Natural killer cell treated with Interleukin-12 subunit alpha and Interleukin-12 subunit beta and Interleukin-15 and Interleukin-18, amount 100 ng/mL, for 72 hours (primary cell): ENCODE data around the gene PPIE. TPM values are rescaled to one million over a fixed set of nuclear protein-coding genes. Genes with fewer than 3 reads are reported as not detected.
A peak's percentile ranks its signal among the peaks of the same experiment; 100 is the strongest.
"Not testable (repeated sequence)": the region's sequence is repeated elsewhere in the genome, so short reads cannot be mapped to it uniquely, and the experiment has no call there.

Experiments
- ATAC-seq, 2 donors: fragments of 150-1000 bp; cut with Tn5 transposase in 1 of 2; sonication (Bioruptor Pico), chemical (Tn5 transposase) in 1 of 2; 2 replicates each; pipeline ENCODE4 v1.10.0; 2021
- DNase-seq: peaks from one replicate; pipeline ENCODE4 v3.0.0; 2022; ENCODE audit warnings: low spot score
- H3K27ac Mint-ChIP-seq, 2 donors: 1 replicate in 1 of 2; 2 replicates in 1 of 2; pipeline ENCODE4 v1.8.0; 2022; ENCODE audit warnings: mixed read lengths in 2 of 2, mild to moderate bottlenecking in 1 of 2, moderate library complexity in 1 of 2
- H3K27me3 Mint-ChIP-seq, 2 donors: 1 replicate in 1 of 2; 2 replicates in 1 of 2; pipeline ENCODE4 v1.8.0; 2022; ENCODE audit warnings: mixed read lengths in 2 of 2
- H3K36me3 Mint-ChIP-seq: one replicate; pipeline ENCODE4 v1.8.0; 2022; ENCODE audit warnings: mixed read lengths
- H3K4me1 Mint-ChIP-seq, 2 donors: 1 replicate in 1 of 2; 2 replicates in 1 of 2; pipeline ENCODE4 v1.8.0; 2022; ENCODE audit warnings: low read depth in 2 of 2, mixed read lengths in 2 of 2, mild to moderate bottlenecking in 1 of 2
- H3K4me3 Mint-ChIP-seq: one replicate; pipeline ENCODE4 v1.8.0; 2022; ENCODE audit warnings: mixed read lengths
- H3K9me3 Mint-ChIP-seq: 2 replicates; pipeline ENCODE4 v1.8.0; 2022; ENCODE audit warnings: mixed read lengths
- total RNA-seq, 2 donors: library from RNA; stranded (reverse); gene quantifications; one replicate each; pipeline ENCODE4 v1.2.3, GENCODE V29; 2022

PPIE gene
- total RNA-seq, 2 donors from 2014 or later = 60.0 to 61.2 TPM

DNA sequence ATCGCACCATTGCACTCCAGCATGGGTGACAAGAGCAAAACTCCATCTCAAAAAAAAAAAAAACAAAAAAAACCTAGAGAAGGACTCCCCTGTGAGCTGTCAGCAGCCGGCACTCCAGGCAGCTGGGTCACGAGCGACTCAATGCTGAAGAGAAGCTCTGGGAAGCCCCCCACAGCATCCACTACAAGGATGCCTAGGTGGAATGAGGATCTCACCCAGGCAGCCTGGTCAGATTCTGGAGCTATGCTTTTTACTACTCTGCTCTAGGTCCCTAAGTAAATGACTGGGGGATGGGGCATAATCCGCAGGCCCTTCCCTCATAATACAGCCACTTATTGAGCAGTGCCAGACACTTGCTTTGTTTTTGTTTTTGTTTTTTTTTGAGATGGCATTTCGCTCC is 43.4 kb downstream of the PPIE start:
- Mint-ChIP-seq H3K27ac (no peak overlapping the region), H3K27me3 (no peaks in the 10 kb centered on the region), H3K4me1 (no peaks in the 10 kb centered on the region), H3K9me3 (no peaks in the 10 kb centered on the region), H3K36me3 (no peaks in the 10 kb centered on the region), H3K4me3 (no peak overlapping the region)
- ATAC-seq (no peak), DNase-seq (no peak)

DNA sequence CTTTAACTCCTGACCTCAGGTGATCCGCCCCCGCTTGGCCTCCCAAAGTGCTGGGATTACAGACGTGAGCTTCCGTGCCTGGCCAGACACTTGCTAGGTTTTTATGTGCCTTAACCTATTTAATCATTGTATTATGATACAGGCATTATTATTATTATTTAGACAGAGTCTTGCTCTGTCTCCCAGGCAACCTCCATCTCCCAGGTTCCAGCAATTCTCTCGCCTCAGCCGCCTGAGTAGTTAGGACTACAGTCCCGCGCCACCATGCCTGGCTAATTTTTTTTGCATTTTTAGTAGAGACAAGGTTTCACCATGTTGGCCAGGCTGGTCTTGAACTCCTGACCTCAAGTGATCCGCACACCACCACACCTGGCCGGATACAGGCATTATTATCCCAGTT is 44.0 kb downstream of the PPIE start:
- H3K27ac Mint-ChIP-seq, H3K27me3 Mint-ChIP-seq, H3K4me1 Mint-ChIP-seq, ATAC-seq, H3K4me3 Mint-ChIP-seq, H3K36me3 Mint-ChIP-seq, DNase-seq, H3K9me3 Mint-ChIP-seq: not testable (repeated sequence)

DNA sequence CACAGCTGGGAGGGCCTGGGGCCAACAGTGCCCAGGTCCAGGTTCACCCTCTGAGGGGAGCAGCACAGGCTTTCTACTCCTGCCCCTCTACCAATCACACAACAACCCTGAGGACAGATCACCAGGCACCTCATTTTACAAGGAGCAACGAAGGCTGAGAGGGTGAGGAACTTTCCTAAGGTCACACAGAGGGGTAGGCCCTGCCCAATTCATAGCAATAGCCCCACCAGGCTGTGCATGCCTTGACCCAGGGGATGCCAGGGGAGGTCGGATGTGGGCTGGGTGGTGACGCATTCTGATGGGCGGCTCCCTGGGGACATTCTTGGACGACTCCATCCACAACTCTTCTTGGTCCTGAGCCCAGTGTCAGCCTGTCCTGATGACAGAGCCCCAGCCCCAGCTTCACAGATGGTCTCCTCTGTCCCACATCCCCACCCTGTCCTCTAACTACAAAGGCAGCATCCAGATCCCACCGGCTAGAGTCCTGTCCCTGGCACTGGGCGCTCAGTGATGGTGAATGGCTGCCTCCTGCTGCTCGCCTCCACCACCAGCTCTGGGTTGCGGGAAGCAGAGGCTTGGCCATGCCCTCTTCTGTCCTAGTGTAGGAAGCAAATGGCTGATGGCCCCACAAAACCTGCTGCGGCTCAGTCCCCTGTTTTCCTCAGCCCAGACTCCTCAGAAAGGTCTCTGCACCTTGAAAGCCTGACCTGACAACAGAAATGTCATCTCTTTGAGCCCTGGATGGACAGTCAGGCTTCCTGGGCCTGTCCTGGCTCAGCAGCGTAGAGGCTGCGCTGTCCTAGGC is 47.8 kb downstream of the PPIE start:
- H3K4me3 Mint-ChIP-seq = peak overlapping the region; percentile 55

DNA sequence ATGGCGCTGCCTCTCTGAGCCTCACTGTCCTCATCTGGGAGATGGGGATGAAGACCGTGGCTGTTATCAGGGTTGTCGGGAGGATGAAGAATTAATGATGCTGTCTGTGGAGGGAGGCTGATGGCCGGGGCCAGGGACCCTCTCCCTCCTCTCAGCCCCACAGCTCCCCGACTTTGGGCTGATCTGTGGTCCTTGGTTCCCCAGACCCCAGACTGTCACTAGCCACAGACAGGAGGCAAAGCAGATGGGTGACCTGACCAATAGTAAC is 48.4 kb downstream of the PPIE start:
- not testable (repeated sequence) for DNase-seq, H3K27ac Mint-ChIP-seq, ATAC-seq, H3K27me3 Mint-ChIP-seq, H3K9me3 Mint-ChIP-seq, H3K36me3 Mint-ChIP-seq, H3K4me1 Mint-ChIP-seq
- peak overlapping the region; percentile 55 for H3K4me3 Mint-ChIP-seq

More for the DNA sequence above, 47.8 kb downstream of the PPIE start:
- not testable (repeated sequence) for ATAC-seq, DNase-seq, H3K27ac Mint-ChIP-seq, H3K4me1 Mint-ChIP-seq, H3K27me3 Mint-ChIP-seq, H3K36me3 Mint-ChIP-seq, H3K9me3 Mint-ChIP-seq

DNA sequence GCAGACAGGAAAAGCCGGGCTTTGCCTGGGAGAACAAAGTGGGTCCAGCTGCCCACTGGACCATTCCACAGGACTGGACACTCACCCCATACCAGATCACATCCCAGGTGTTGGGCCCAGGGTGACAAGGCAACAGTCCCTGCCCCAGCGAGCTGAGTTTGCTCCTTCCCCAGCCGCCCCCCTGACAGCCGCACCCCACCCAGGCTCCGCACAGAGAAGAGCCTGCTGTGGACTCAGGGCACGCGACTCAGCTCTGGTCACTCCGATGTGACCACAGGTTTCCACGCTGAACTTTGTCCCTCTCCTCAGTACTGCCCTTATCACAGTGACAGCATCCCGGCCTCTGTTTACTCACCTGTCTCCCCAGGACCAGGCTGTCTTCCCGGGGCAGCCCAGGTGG is 48.8 kb downstream of the PPIE start:
- Mint-ChIP-seq H3K27ac (no peak overlapping the region), H3K4me1 (peaks cover 0 to 3% of the 10 kb centered on the region in 2 donors), H3K36me3 (no peaks in the 10 kb centered on the region), H3K27me3 (no peaks in the 10 kb centered on the region), H3K4me3 (peak overlapping the region; percentile 55), H3K9me3 (no peaks in the 10 kb centered on the region)
- DNase-seq = no peak
- ATAC-seq = no peak

GRCh38 chr1:39787964-39788363 is 49.3 kb downstream of the PPIE start:
- peak overlapping the region; percentile 55 for H3K4me3 Mint-ChIP-seq
- not testable (repeated sequence) for H3K27me3 Mint-ChIP-seq, H3K9me3 Mint-ChIP-seq, H3K4me1 Mint-ChIP-seq, H3K36me3 Mint-ChIP-seq, H3K27ac Mint-ChIP-seq, DNase-seq
- ATAC-seq = peak in 1 of 2 donors; percentile 4

GRCh38 chr1:39788426-39788757 is 49.7 kb downstream of the PPIE start:
- ATAC-seq = peak; percentile 44 to 68
- Mint-ChIP-seq H3K27ac (no peak overlapping the region), H3K4me3 (no peak overlapping the region), H3K36me3 (no peaks in the 10 kb centered on the region), H3K27me3 (no peaks in the 10 kb centered on the region), H3K4me1 (peaks cover 0 to 3% of the 10 kb centered on the region in 2 donors), H3K9me3 (no peaks in the 10 kb centered on the region)
- DNase-seq = no peak

DNA sequence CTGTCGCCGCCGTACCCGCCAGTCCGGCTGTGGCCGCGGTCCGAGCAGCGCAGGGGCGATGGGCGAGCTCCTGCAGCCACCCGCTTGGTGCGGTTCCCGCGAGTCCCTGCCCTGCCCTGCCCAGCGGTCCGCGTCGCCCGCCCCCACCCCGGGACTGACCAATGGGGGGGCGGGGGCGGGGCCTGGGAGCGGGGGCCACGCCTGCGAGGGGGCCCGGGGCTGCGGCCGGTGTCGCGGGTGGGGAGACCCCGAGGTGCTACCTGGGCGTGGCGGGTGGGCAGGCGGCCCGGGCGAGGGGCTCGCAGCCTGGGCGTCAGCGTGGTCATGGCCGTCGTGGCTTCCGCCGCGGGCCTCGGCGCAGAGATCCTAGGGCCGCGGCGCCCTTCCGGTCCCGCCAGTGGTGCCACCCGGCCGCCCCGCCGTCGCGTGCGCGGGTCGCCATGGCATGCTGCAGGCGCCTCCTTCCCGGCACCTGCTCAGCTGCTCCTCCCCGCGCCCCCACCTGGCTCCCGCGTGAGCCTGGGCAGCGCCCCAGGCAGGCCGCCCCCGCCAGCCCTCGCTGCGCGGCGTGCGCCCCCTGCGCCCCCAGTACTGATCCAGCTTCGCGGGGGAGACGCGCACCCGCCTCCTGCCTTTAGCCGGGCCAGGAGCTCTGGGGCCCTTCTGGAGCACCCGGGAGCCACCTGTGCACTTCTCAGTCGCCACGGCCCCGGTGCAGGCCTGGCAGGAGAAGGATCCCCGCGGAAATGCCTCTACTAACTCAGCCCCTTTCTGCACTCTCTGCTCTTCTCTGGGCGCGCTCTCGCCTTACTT is 50.3 kb downstream of the PPIE start, which contains the start of gene BMP8B:
BMP8B (minus strand) TSS at position 108 of the 813 bp plus-strand sequence. CDS start 380 bp downstream, outside the sequence.
- Mint-ChIP-seq H3K36me3 (no peaks in the 10 kb centered on the region), H3K9me3 (no peaks in the 10 kb centered on the region), H3K4me3 (peak within 1 kb of the TSS; percentile 81), H3K4me1 (peaks cover 0 to 3% of the 10 kb centered on the region in 2 donors), H3K27ac (no peak within 1 kb of the TSS), H3K27me3 (no peaks in the 10 kb centered on the region)
- peak; percentile 90 to 96 for ATAC-seq
- peak; percentile 77 for DNase-seq

GRCh38 chr1:39789571-39790110 is 51.0 kb downstream of the PPIE start:
- H3K36me3 Mint-ChIP-seq = no peaks in the 10 kb centered on the region
- DNase-seq (no peak), ATAC-seq (no peak)
- H3K4me3 Mint-ChIP-seq = peak overlapping the region; percentile 81
- H3K4me1 Mint-ChIP-seq = peaks cover 0 to 3% of the 10 kb centered on the region in 2 donors
- no peaks in the 10 kb centered on the region for H3K27me3 Mint-ChIP-seq
- H3K27ac Mint-ChIP-seq = no peak overlapping the region
- no peaks in the 10 kb centered on the region for H3K9me3 Mint-ChIP-seq

GRCh38 chr1:39791838-39792237 is 53.2 kb downstream of the PPIE start:
- no peaks in the 10 kb centered on the region for H3K9me3 Mint-ChIP-seq
- H3K36me3 Mint-ChIP-seq = no peaks in the 10 kb centered on the region
- no peak overlapping the region for H3K27ac Mint-ChIP-seq
- H3K27me3 Mint-ChIP-seq = no peaks in the 10 kb centered on the region
- no peak overlapping the region for H3K4me3 Mint-ChIP-seq
- ATAC-seq = no peak
- no peak for DNase-seq
- H3K4me1 Mint-ChIP-seq = peaks cover 0 to 3% of the 10 kb centered on the region in 2 donors

- Mint-ChIP-seq H3K27me3 (no peaks in the 10 kb centered on the region), H3K27ac (no peak overlapping the region), H3K36me3 (no peaks in the 10 kb centered on the region), H3K9me3 (no peaks in the 10 kb centered on the region), H3K4me1 (peaks cover 11 to 13% of the 10 kb centered on the region in 2 donors), H3K4me3 (no peak overlapping the region)
- no peak for ATAC-seq
- no peak for DNase-seq
Observed at GRCh38 chr1:39795651-39796050, 57.0 kb downstream of the PPIE start.

DNA sequence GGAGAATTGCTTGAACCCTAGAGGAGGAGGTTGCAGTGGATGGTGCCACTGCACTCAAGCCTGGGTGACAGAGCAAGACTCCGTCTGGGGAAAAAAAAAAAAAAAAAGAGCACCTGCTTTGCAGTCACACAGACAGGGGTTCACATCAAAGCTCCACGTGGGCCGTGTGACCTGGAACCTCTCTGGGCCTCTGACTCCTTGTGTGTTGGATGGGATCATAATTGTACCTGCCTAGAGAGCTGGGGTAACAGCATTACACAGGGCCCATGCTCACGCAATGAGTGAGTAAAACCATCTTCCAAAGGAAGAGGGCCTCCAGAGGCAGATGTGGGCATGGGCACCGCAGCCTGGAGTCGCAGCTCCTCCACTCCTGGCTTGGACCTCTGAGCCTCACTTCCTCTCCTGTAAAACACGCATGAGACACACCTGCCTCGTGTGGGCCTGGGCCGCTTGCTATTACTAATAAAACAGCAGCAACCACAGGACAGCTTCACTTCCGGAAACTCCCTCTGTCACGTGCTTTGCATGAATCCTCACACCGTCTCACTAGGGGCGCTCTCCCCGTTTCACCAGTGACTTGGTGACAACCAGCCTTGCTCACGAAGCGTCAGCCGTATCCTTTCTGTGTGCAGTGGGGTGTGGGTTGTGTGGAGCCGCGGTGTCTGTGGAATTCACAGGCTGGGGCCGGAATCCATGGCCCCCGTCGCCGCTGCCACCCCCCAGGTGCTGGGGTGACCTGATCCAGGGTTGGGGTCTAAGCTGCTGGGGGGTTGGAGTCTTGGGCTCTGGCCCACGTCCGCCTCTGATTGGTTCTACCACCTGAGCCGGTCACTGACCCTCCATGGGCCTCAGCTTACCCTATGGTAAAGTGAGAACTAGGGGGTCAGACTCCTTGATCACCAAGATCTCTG is 60.4 kb downstream of the PPIE start:
- H3K36me3 Mint-ChIP-seq, H3K9me3 Mint-ChIP-seq, H3K27me3 Mint-ChIP-seq: not testable (repeated sequence)
- peak overlapping the region; percentile 75 for H3K4me3 Mint-ChIP-seq
- peak; percentile 89 for DNase-seq
- peak; percentile 96 to 97 for ATAC-seq
- H3K27ac Mint-ChIP-seq = peak overlapping the region; percentile 76 to 88
- peaks cover 11 to 13% of the 10 kb centered on the region in 2 donors for H3K4me1 Mint-ChIP-seq

DNA sequence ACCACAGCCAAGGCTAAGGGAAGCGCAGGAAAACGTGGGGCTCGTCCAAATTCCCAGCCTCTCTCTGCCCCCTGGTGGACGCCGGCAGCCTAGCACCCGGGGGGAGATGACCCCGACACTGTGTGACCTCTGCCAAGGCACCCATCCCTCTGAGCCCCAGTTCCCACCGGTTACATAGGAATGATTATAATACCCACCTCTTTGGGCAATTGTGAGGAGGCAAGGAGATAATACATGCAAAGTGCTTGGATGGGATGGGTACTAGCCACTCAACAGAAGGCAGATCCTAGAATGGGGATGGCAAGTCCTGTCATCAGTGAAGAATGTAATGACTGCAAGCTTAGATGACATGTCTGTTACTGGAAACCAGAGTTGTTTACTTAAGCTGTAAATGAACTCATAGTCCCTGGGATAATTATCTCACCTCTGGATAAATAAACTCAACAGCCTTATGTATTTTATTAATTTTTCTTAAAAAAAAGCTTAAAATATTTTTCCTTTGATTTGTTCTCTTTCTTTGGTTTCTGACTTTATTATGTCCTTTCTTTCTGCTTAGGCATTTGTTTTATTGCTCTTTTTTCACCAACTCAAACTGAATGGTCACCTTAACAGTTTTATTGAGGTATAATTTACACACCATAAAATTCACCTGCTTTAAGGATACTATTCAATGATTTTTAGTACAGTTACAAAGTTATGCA is 61.2 kb downstream of the PPIE start:
- H3K4me3 Mint-ChIP-seq = peak overlapping the region; percentile 75
- H3K4me1 Mint-ChIP-seq = peaks cover 11 to 13% of the 10 kb centered on the region in 2 donors
- H3K27ac Mint-ChIP-seq = peak overlapping the region; percentile 76 to 88
- ATAC-seq (peak; percentile 71 to 85), DNase-seq (peak; percentile 78)
- H3K27me3 Mint-ChIP-seq = no peaks in the 10 kb centered on the region
- H3K9me3 Mint-ChIP-seq = no peaks in the 10 kb centered on the region
- no peaks in the 10 kb centered on the region for H3K36me3 Mint-ChIP-seq
